NCI-H146 (cell line): ENCODE data around the gene NPIPB2.
"Not testable (repeated sequence)": the region's sequence is repeated elsewhere in the genome, so short reads cannot be mapped to it uniquely, and the experiment has no call there.

Experiments
- DNase-seq: peaks from one replicate; lab custom pipeline; 2025; lab: John Stamatoyannopoulos, UW

NPIPB2 gene

GRCh38 chr16:11957591-11958395 lies 15.9 kb upstream of the NPIPB2 start:
- DNase-seq, result no peak

DNA sequence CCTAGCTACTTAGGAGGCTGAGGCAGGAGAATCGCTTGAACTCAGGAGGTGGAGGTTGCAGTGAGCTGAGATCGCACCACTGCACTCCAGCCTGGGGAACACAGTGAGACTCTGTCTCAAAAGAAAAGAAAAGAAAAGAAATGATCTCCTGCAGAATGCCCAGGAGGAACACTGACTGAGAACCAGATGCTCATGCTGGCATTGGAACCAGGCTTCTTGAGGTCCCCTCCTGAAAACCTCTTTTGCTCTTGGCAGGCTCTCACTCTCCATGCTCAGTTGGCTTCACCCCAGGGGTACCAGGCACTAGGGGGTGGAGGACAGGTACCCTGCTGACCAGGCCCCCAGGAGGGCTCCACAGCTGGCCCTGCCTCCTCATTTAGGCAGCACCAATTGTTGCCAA lies 14.7 kb upstream of the NPIPB2 start:
- no peak for DNase-seq

GRCh38 chr16:11955713-11956123 lies 13.9 kb upstream of the NPIPB2 start:
- no peak for DNase-seq

DNA sequence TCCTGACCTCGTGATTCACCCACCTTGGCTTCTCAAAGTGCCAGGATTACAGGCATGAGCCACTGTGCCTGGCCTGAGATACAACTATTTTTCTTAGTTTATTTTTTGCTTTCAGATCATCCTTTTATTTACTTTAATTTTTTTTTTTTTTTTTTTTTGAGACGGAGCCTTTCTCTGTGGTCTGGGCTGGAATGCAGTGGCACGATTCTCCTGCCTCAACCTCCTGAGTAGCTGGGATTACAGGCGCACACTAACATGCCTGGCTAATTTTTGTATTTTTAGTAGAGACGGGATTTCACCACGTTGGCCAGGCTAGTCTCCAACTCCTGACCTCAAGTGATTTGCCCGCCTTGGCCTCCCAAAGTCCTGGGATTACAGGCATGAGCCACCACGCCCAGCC lies 11.7 kb upstream of the NPIPB2 start:
- DNase-seq, result not testable (repeated sequence)

DNA sequence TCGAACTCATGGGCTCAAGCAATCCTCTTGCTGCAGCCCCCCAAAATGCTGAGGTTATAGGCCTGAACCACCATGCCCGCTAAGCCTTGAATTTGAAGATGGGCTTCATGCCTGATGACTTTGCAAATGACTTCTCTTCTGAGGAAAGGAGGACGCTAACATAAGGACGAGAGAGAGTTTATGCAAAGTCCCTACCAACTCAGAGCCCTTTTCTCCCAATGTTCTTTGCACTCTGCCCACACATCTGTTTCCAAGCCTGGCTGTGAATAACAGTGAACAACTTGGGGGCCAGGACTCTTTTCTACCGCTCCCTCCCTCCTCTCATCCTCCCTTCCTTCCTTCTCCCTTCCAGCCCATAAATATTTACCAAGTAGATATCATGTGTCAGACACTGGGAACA lies 8.5 kb upstream of the NPIPB2 start:
- DNase-seq, result no peak

GRCh38 chr16:11949527-11949926 lies 7.7 kb upstream of the NPIPB2 start:
- DNase-seq, result peak; percentile 69

GRCh38 chr16:11948819-11949218 lies 7.0 kb upstream of the NPIPB2 start:
- no peak for DNase-seq

GRCh38 chr16:11946433-11946832 lies 4.6 kb upstream of the NPIPB2 start:
- DNase-seq, result no peak

GRCh38 chr16:11927350-11927749 lies 14.5 kb downstream of the NPIPB2 start:
- DNase-seq, result not testable (repeated sequence)

- DNase-seq, result not testable (repeated sequence)
These were observed 17.8 kb downstream of the NPIPB2 start for GRCh38 chr16:11924046-11924445.

GRCh38 chr16:11916524-11917285 lies 25.1 kb downstream of the NPIPB2 start:
- DNase-seq, result peak; percentile 85

GRCh38 chr16:11915644-11916523 lies 26.0 kb downstream of the NPIPB2 start, which contains the start of gene GSPT1:
GSPT1 (minus strand) TSS chr16:11915956; CDS start chr16:11915720, 236 bp downstream.
- peak; percentile 99 for DNase-seq

DNA sequence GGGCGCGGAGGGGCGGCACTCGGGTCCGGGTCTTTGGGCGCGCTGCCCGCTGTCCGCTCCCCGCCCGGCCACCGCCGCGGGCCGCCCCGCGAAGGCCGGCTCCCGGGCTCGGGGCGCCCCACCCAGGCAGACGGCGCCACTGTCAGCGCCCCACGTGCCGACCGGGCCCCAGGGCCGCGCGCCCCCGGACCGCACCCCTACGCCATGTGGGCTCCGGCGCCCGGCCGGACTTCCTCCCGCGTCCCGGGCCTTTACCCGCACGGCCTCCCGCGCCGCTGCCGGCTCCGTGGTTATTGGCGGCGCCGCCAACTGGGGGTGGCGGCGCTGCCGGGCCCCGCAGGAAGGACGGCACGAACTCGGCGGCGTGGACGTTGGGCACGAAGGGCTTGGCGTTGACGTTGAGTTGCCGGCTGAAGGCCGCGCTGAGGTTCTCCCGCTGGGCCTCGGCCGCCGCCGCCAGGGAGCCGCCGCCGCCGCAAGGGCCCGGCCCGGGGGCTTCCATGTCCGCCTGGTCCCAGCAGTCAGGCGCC lies 26.7 kb downstream of the NPIPB2 start:
- peak; percentile 65 for DNase-seq

DNA sequence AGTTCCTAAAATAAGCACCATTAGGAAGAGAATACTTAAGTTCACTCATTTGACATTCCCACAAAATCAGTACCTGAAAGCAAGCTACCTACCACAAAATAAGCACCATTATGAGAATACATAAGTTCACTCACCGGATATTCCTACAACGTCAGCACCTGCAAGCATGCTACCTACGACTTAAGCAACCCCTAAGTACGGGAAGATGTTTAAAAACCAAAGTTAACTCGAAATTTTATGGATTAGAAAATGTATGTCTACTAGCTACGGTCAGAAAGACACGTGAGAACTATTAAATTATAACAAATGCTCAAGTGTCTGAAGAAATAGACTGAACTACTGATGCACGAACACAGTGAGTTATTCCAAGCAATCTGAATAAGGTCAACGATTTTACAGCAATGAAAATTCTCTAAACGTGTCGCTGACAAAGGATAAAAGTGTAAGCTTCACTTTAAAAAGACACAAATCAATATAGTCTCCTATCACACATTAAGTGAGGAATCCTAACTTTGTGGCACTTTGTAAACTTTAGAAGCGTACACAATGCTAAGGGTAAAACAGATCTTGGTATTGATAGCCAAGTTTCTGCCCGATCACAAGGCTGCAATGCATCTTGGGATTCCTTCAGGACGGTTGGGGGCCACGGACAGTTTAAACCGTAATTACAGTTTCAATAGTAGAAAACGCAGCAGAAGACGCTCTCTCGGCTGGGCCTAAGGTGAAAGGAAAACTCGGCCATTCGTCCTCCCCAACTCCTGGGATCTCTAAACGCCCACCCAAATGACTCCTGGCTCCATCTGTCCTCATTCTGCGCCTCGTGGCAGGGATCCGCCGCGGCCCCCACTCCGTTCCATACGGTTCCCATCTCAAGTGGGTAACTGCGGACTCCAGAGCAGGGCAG lies 27.4 kb downstream of the NPIPB2 start:
- DNase-seq, result peak; percentile 50

- DNase-seq, result no peak
These were observed 28.3 kb downstream of the NPIPB2 start for GRCh38 chr16:11913425-11914079.

- no peak for DNase-seq
These were observed 31.9 kb downstream of the NPIPB2 start for GRCh38 chr16:11909653-11910545.

- no peak for DNase-seq
These were observed 34.5 kb downstream of the NPIPB2 start for GRCh38 chr16:11907160-11907970.

DNA sequence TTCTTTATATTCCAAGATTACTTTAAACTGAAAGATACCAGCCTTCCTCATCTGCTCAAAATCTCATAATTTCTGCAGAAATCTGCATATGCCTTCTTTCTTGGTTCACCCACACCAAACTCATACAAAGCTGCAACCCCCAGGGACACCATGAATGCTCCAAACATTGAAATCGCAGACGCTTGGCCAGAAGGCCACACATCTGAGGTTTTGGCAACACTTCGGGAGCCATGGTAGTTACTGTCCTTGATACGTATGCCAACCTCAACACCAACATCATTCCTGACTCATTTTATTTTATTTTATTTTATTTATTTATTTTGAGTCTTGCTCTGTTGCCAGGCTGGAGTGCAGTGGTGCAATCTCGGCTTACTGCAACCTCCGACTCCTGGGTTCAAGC lies 37.9 kb downstream of the NPIPB2 start:
- DNase-seq, result no peak
